Neural progenitor cell (in vitro differentiated cells): ENCODE results near the gene OR6M1. TPM values are rescaled to one million over a fixed set of nuclear protein-coding genes. Genes with fewer than 3 reads are reported as not detected.

Experiments
- DNase-seq: peaks from one replicate; pipeline ENCODE4 v3.0.0-alpha.2; 2016; ENCODE audit warnings: low spot score
- H2AFZ ChIP-seq: fragments of 200-600 bp; sonication (generic); replicated peaks from 2 replicates; pipeline ENCODE4 v1.6.1; 2016; ENCODE audit warnings: antibody characterized with exemption
- H3F3A ChIP-seq: fragments of 200-600 bp; sonication (generic); 2 replicates; pipeline ENCODE4 v1.6.1; 2016; ENCODE audit warnings: antibody characterized with exemption, low read depth
- H3K27ac ChIP-seq: fragments of 200-600 bp; sonication (generic); 2 replicates; pipeline ENCODE4 v1.5.1; 2016; ENCODE audit warnings: mild to moderate bottlenecking
- H3K27me3 ChIP-seq: fragments of 200-600 bp; sonication (generic); 2 replicates; pipeline ENCODE4 v1.6.1; 2016; ENCODE audit warnings: mild to moderate bottlenecking, moderate library complexity
- H3K36me3 ChIP-seq: fragments of 200-600 bp; sonication (generic); 2 replicates; pipeline ENCODE4 v1.5.1; 2016
- H3K4me1 ChIP-seq: fragments of 200-600 bp; sonication (generic); 2 replicates; pipeline ENCODE4 v1.6.1; 2016; ENCODE audit warnings: mixed run types
- H3K4me2 ChIP-seq: fragments of 200-600 bp; sonication (generic); 2 replicates; pipeline ENCODE4 v1.6.1; 2016
- H3K4me3 ChIP-seq: fragments of 200-600 bp; sonication (generic); 2 replicates; pipeline ENCODE4 v1.5.1; 2016
- H3K79me2 ChIP-seq: fragments of 200-600 bp; sonication (generic); 2 replicates; pipeline ENCODE4 v1.6.1; 2016; ENCODE audit warnings: low read depth
- H3K9ac ChIP-seq: fragments of 200-600 bp; sonication (generic); 2 replicates; pipeline ENCODE4 v1.6.1; 2016
- H3K9me3 ChIP-seq: fragments of 200-600 bp; sonication (generic); 2 replicates; pipeline ENCODE4 v1.5.1; 2016; ENCODE audit warnings: low read depth
- H4K20me1 ChIP-seq: fragments of 200-600 bp; sonication (generic); 2 replicates; pipeline ENCODE4 v1.6.1; 2016; ENCODE audit warnings: low read depth
- H3K27ac Mint-ChIP-seq: 3 replicates; pipeline ENCODE4 v1.8.0; 2021; ENCODE audit warnings: mixed read lengths
- H3K27me3 Mint-ChIP-seq: 2 replicates; pipeline ENCODE4 v1.8.0; 2022; ENCODE audit warnings: low read depth, mild to moderate bottlenecking, inconsistent platforms, moderate library complexity, mixed read lengths; ENCODE audit not compliant: insufficient read depth
- H3K36me3 Mint-ChIP-seq: 3 replicates; pipeline ENCODE4 v1.8.0; 2021; ENCODE audit warnings: mixed read lengths
- H3K4me1 Mint-ChIP-seq: 3 replicates; pipeline ENCODE4 v1.8.0; 2021; ENCODE audit warnings: mixed read lengths
- H3K4me3 Mint-ChIP-seq: 3 replicates; pipeline ENCODE4 v1.8.0; 2021; ENCODE audit warnings: mild to moderate bottlenecking, moderate library complexity, mixed read lengths
- H3K9me3 Mint-ChIP-seq: 3 replicates; pipeline ENCODE4 v1.8.0; 2020; ENCODE audit warnings: mixed read lengths
- EZH2 ChIP-seq: fragments of 200-600 bp; sonication (generic); IDR thresholded peaks from 2 replicates; pipeline ENCODE4 v1.6.1; 2017; ENCODE audit warnings: antibody characterized with exemption, mild to moderate bottlenecking, moderate library complexity
- EZH2phosphoT487 ChIP-seq: fragments of 200-600 bp; sonication (generic); IDR thresholded peaks from 2 replicates; pipeline ENCODE4 v1.6.1; 2017; ENCODE audit warnings: antibody characterized with exemption
- total RNA-seq: library from RNA; depleted of rRNA; stranded (reverse); fragments of >200 nt; gene quantifications from 2 replicates; pipeline ENCODE4 v1.2.3, GENCODE V29; 2015; ENCODE audit warnings: low replicate concordance
- TF ChIP-seq, protein P1 (sequence below): fragments of 200-600 bp; sonication (generic); IDR thresholded peaks from 2 replicates; pipeline ENCODE4 v1.5.1; 2017; ENCODE audit warnings: antibody characterized with exemption, mild to moderate bottlenecking

OR6M1 gene
- total RNA-seq, 1 donor from 2014 or later, result not detected

DNA sequence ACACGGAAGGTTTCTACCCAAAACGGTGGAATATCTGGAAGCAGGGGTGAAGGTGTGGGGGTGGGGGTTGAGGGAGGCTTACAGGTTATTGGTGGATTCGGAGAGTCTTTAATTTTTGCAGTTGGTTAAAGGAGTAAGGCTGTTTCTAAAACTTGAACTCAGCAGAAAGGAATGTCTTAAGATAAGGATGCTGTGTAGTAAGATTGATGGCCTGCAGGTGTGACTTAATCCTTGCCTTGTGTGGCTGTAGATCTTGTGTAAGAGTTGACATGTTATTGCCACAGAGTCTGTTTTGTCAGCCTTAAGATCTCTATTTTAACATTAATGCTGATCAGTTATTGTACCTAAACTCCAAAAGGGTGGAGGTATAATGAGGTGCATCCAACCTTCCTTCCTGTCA, 16.4 kb upstream of the OR6M1 start:
- Histone ChIP-seq H3K9me3 (no peaks in the 10 kb centered on the region), H2AFZ (peak overlapping the region; percentile 23), H3K4me2 (no peak overlapping the region), H3K36me3 (no peaks in the 10 kb centered on the region), H3F3A (no peaks in the 10 kb centered on the region), H3K79me2 (no peaks in the 10 kb centered on the region), H3K4me3 (no peak overlapping the region), H3K27ac (no peak overlapping the region), H3K27me3 (no peaks in the 10 kb centered on the region), H3K4me1 (no peaks in the 10 kb centered on the region), H4K20me1 (no peaks in the 10 kb centered on the region), H3K9ac (no peak overlapping the region)
- H3K27ac Mint-ChIP-seq, result no peak overlapping the region
- TF ChIP-seq EZH2, result no peak
- TF ChIP-seq, protein P1, sequence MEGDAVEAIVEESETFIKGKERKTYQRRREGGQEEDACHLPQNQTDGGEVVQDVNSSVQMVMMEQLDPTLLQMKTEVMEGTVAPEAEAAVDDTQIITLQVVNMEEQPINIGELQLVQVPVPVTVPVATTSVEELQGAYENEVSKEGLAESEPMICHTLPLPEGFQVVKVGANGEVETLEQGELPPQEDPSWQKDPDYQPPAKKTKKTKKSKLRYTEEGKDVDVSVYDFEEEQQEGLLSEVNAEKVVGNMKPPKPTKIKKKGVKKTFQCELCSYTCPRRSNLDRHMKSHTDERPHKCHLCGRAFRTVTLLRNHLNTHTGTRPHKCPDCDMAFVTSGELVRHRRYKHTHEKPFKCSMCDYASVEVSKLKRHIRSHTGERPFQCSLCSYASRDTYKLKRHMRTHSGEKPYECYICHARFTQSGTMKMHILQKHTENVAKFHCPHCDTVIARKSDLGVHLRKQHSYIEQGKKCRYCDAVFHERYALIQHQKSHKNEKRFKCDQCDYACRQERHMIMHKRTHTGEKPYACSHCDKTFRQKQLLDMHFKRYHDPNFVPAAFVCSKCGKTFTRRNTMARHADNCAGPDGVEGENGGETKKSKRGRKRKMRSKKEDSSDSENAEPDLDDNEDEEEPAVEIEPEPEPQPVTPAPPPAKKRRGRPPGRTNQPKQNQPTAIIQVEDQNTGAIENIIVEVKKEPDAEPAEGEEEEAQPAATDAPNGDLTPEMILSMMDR, result no peak
- no peak for TF ChIP-seq EZH2phosphoT487
- DNase-seq, result no peak
- H3K4me1 Mint-ChIP-seq, result no peaks in the 10 kb centered on the region
- H3K9me3 Mint-ChIP-seq, result no peaks in the 10 kb centered on the region
- no peak overlapping the region for H3K4me3 Mint-ChIP-seq
- no peaks in the 10 kb centered on the region for H3K36me3 Mint-ChIP-seq
- no peaks in the 10 kb centered on the region for H3K27me3 Mint-ChIP-seq

DNA sequence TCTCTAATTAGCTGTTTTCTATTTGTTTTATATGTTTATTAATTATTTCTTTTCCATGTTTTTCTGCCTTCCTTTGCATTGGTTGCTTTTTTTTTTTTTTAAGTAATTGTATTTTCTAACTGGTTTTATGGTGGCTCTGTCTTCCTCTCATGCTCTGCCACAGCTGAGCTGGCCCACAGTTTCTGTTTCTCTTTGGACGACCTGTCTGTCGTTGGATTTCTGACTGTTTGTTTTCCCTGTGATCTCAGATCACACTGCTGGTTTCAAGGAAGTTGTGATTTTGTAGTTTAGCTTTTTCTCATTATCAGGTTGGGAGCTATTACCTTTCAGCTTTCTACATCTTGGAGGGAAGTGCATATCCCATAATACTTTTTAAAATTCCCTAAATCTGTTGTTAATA, 15.9 kb upstream of the OR6M1 start:
- Histone ChIP-seq H3K4me3 (no peak overlapping the region), H3K4me2 (no peak overlapping the region), H3K79me2 (no peaks in the 10 kb centered on the region), H3K9ac (no peak overlapping the region), H3K27me3 (no peaks in the 10 kb centered on the region), H3F3A (no peaks in the 10 kb centered on the region), H3K4me1 (no peaks in the 10 kb centered on the region), H4K20me1 (no peaks in the 10 kb centered on the region), H3K36me3 (no peaks in the 10 kb centered on the region), H2AFZ (peak overlapping the region; percentile 23), H3K27ac (no peak overlapping the region), H3K9me3 (no peaks in the 10 kb centered on the region)
- H3K4me1 Mint-ChIP-seq, result no peaks in the 10 kb centered on the region
- H3K36me3 Mint-ChIP-seq, result no peaks in the 10 kb centered on the region
- H3K4me3 Mint-ChIP-seq, result no peak overlapping the region
- no peaks in the 10 kb centered on the region for H3K9me3 Mint-ChIP-seq
- TF ChIP-seq EZH2phosphoT487, result no peak
- TF ChIP-seq, protein P1, result no peak
- no peak for TF ChIP-seq EZH2
- no peak overlapping the region for H3K27ac Mint-ChIP-seq
- no peaks in the 10 kb centered on the region for H3K27me3 Mint-ChIP-seq
- DNase-seq, result no peak

DNA sequence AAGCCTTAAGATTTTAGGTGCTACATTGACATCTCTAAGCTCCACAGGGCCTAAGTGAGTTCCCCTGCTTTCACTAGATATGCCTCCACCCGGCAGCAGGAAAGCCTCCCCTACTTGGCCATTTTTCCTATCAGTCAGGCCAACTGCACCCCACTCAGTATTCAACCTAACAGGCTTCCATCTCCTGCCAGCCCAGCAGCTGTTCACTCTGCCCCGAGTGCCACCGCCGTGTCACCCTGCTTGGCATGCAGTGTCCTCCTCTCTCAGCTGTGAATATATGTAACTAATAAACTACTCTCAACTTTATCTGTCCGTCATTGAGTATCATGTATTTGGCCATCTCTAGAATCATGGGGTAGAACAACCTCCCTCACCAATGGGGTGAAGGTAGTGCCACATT, 9.0 kb upstream of the OR6M1 start:
- H3K27me3 Mint-ChIP-seq, result no peaks in the 10 kb centered on the region
- H3K4me1 Mint-ChIP-seq, result no peaks in the 10 kb centered on the region
- no peaks in the 10 kb centered on the region for H3K36me3 Mint-ChIP-seq
- Histone ChIP-seq H3F3A (no peaks in the 10 kb centered on the region), H3K9ac (no peak overlapping the region), H3K36me3 (no peaks in the 10 kb centered on the region), H4K20me1 (no peaks in the 10 kb centered on the region), H3K27ac (no peak overlapping the region), H3K27me3 (no peaks in the 10 kb centered on the region), H3K4me1 (no peaks in the 10 kb centered on the region), H2AFZ (no peak overlapping the region), H3K4me2 (no peak overlapping the region), H3K79me2 (no peaks in the 10 kb centered on the region), H3K4me3 (no peak overlapping the region), H3K9me3 (no peaks in the 10 kb centered on the region)
- H3K9me3 Mint-ChIP-seq, result no peaks in the 10 kb centered on the region
- H3K27ac Mint-ChIP-seq, result no peak overlapping the region
- no peak overlapping the region for H3K4me3 Mint-ChIP-seq
- DNase-seq, result no peak
- TF ChIP-seq, protein P1, result no peak
- TF ChIP-seq EZH2phosphoT487 (no peak), EZH2 (no peak)
